HG03521 (cell line): ENCODE measurements around the gene CLEC16A.
"Not testable (repeated sequence)": the region's sequence is repeated elsewhere in the genome, so short reads cannot be mapped to it uniquely, and the experiment has no call there.

Experiments
- ATAC-seq: cut with Tn5 transposase; IDR thresholded peaks from one replicate; pipeline ENCODE4 v1.9.1; 2021; ENCODE audit warnings: mild to moderate bottlenecking, moderate library complexity; ENCODE audit not compliant: unreplicated experiment

CLEC16A gene

GRCh38 chr16:11093572-11094074, 149.3 kb downstream of the CLEC16A start:
- no peak for ATAC-seq

- no peak for ATAC-seq
Observed at GRCh38 chr16:11094075-11094856, 149.9 kb downstream of the CLEC16A start.

- no peak for ATAC-seq
Observed at GRCh38 chr16:11094857-11095565, 150.6 kb downstream of the CLEC16A start.

GRCh38 chr16:11095935-11096334, 151.6 kb downstream of the CLEC16A start:
- ATAC-seq, result no peak

- no peak for ATAC-seq
Observed at GRCh38 chr16:11097094-11097786, 152.9 kb downstream of the CLEC16A start.

- no peak for ATAC-seq
Observed at GRCh38 chr16:11097787-11098167, 153.4 kb downstream of the CLEC16A start.

- ATAC-seq, result no peak
Observed at GRCh38 chr16:11098601-11099390, 154.4 kb downstream of the CLEC16A start.

- ATAC-seq, result no peak
Observed at GRCh38 chr16:11099672-11100205, 155.4 kb downstream of the CLEC16A start.

- no peak for ATAC-seq
Observed at GRCh38 chr16:11100239-11100750, 155.9 kb downstream of the CLEC16A start.

GRCh38 chr16:11101283-11101682, 156.9 kb downstream of the CLEC16A start:
- no peak for ATAC-seq

- no peak for ATAC-seq
Observed at GRCh38 chr16:11101695-11102522, 157.5 kb downstream of the CLEC16A start.

- no peak for ATAC-seq
Observed at GRCh38 chr16:11102523-11102898, 158.1 kb downstream of the CLEC16A start.

- not testable (repeated sequence) for ATAC-seq
Observed at GRCh38 chr16:11103301-11103700, 158.9 kb downstream of the CLEC16A start.

- ATAC-seq, result no peak
Observed at GRCh38 chr16:11104168-11105037, 160.0 kb downstream of the CLEC16A start.

GRCh38 chr16:11105038-11105903, 160.9 kb downstream of the CLEC16A start:
- peak; percentile 67 for ATAC-seq

GRCh38 chr16:11106726-11107125, 162.4 kb downstream of the CLEC16A start:
- no peak for ATAC-seq

- no peak for ATAC-seq
Observed at GRCh38 chr16:11107780-11108465, 163.6 kb downstream of the CLEC16A start.
